ENCODE results near the gene ELP2.

DNA sequence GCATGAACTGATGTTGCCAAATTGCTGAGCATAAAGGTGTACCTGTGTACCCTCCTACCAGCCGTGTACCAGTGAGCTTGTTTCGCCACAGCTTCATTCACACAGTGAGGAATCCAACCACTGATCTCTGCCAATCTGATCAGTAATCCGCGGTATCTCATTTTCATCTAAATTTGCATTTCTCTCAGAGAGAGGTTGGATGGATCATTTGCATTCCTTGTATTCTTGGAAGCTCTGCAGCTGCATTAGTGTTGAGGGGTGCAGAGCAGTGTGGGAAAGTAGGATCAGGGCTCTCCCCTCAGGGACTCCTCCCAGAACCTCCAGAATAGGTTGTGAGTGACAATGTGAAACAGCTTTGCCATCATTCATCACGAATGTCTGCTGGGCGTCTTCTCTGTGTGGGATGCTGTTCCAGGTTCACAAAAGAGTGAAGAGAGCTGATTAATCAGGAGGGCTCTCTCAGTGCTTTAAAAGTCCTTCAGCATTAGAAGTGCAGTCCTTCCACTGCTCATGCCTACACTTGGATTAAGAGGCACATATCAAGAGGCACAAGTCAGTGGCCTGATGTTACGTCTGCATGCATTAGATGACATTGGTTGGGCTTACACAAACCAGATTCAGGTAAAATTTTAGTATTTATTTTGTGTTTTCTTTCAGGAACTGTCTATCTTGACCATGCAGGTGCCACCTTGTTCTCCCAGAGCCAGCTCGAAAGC, 65.1 kb downstream of the ELP2 start:
- TF ChIP-seq SP1 (IDR thresholded peaks at IDR 0.05) (no peak), GABPA (IDR thresholded peaks at IDR 0.05 in 1 of 2, conservative IDR thresholded peaks at IDR 0.05 in 1 of 2) (no peak), TAF1 (conservative IDR thresholded peaks at IDR 0.05) (no peak), YY1 (IDR thresholded peaks at IDR 0.05) (no peak)
- TF ChIP-seq, protein P1, sequence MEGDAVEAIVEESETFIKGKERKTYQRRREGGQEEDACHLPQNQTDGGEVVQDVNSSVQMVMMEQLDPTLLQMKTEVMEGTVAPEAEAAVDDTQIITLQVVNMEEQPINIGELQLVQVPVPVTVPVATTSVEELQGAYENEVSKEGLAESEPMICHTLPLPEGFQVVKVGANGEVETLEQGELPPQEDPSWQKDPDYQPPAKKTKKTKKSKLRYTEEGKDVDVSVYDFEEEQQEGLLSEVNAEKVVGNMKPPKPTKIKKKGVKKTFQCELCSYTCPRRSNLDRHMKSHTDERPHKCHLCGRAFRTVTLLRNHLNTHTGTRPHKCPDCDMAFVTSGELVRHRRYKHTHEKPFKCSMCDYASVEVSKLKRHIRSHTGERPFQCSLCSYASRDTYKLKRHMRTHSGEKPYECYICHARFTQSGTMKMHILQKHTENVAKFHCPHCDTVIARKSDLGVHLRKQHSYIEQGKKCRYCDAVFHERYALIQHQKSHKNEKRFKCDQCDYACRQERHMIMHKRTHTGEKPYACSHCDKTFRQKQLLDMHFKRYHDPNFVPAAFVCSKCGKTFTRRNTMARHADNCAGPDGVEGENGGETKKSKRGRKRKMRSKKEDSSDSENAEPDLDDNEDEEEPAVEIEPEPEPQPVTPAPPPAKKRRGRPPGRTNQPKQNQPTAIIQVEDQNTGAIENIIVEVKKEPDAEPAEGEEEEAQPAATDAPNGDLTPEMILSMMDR (IDR thresholded peaks at IDR 0.05; ENCODE audit: low read depth, low read length, missing input control) = no peak

All from liver (tissue), 3 donors.